ENCODE data around the gene VSIR.

DNA sequence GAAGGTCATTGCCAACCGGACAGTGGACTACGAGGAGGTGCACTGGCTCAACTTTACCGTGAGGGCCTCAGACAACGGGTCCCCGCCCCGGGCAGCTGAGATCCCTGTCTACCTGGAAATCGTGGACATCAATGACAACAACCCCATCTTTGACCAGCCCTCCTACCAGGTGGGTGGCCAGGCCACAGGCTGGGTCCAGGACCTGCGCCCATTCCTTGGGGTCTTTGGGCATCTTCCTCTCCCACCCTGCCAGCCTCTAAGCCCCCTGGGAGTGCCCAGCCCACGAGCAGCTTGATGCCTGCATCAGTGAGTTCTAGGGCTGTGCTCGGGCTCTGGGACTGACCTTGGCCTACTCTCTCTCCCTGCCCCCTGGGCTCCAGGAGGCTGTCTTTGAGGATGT is 25.8 kb upstream of the VSIR start:
- TF ChIP-seq POLR2A (IDR thresholded peaks at IDR 0.05): no peak
- TF ChIP-seq, protein P1, sequence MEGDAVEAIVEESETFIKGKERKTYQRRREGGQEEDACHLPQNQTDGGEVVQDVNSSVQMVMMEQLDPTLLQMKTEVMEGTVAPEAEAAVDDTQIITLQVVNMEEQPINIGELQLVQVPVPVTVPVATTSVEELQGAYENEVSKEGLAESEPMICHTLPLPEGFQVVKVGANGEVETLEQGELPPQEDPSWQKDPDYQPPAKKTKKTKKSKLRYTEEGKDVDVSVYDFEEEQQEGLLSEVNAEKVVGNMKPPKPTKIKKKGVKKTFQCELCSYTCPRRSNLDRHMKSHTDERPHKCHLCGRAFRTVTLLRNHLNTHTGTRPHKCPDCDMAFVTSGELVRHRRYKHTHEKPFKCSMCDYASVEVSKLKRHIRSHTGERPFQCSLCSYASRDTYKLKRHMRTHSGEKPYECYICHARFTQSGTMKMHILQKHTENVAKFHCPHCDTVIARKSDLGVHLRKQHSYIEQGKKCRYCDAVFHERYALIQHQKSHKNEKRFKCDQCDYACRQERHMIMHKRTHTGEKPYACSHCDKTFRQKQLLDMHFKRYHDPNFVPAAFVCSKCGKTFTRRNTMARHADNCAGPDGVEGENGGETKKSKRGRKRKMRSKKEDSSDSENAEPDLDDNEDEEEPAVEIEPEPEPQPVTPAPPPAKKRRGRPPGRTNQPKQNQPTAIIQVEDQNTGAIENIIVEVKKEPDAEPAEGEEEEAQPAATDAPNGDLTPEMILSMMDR (IDR thresholded peaks at IDR 0.05): no peak
- no peak for TF ChIP-seq EP300 (IDR thresholded peaks at IDR 0.05)
